B cell (primary cell): ENCODE results near the gene LARGE1.

Experiments used
- CTCF ChIP-seq: fragments of 200-600 bp; IDR thresholded peaks from one replicate; pipeline ENCODE4 v1.8.0; 2022; ENCODE audit warnings: antibody characterized with exemption, mild to moderate bottlenecking
- EZH2 ChIP-seq: IDR thresholded peaks from 2 replicates; pipeline ENCODE4 v1.6.1; 2012; ENCODE audit warnings: borderline replicate concordance, low read depth, mild to moderate bottlenecking, moderate library complexity, low read length; ENCODE audit not compliant: insufficient read depth, poor library complexity, severe bottlenecking

DNA sequence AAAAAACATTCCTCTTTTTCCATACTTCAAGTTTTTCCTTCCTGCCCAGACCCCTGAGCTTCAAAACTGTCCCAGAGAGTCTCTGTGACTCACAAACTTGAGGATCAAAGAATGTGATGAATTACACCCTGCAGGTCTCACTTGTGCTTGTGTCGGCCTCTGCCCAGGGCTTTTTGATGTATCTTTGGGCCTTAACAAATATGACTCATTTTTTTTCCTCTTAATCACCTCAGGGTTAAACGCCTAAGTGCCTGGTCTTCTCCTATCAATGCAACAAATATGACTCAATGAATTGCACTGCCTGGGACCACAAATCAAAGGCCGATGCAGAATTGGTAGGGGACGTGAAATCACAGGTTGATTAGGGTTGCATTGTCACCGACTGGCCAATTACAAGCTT lies 267.7 kb downstream of the LARGE1 start:
- TF ChIP-seq CTCF (no peak), EZH2 (no peak)
